Neural cell (in vitro differentiated cells): ENCODE results near the gene ZNF692.

Experiments
- CTCF ChIP-seq: fragments of 450-650 bp; IDR thresholded peaks from 2 replicates; pipeline ENCODE4 v1.5.1; 2014; ENCODE audit warnings: antibody characterized with exemption, mild to moderate bottlenecking, moderate library complexity; ENCODE audit not compliant: poor library complexity, severe bottlenecking
- EZH2 ChIP-seq: fragments of 200-600, 300-800 bp; shearing (Covaris generic), sonication (generic); IDR thresholded peaks from 2 replicates; pipeline ENCODE4 v1.6.1; 2014; ENCODE audit warnings: antibody characterized with exemption, low read length, borderline replicate concordance, mild to moderate bottlenecking; ENCODE audit not compliant: insufficient read depth, poor library complexity, severe bottlenecking
- SMC3 ChIP-seq: fragments of 450-650 bp; conservative IDR thresholded peaks from 2 replicates; pipeline ENCODE4 v1.6.1; 2014; ENCODE audit warnings: antibody characterized with exemption, mild to moderate bottlenecking, moderate library complexity; ENCODE audit not compliant: poor library complexity
- TAF1 ChIP-seq: IDR thresholded peaks from 2 replicates; pipeline ENCODE4 v1.6.1; 2012; ENCODE audit warnings: low read depth

GRCh38 chr1:248891758-248892157, 32.9 kb upstream of the ZNF692 start:
- TF ChIP-seq TAF1: no peak
- no peak for TF ChIP-seq SMC3
- TF ChIP-seq CTCF: no peak
- TF ChIP-seq EZH2: no peak
